Calu3 (cell line): ENCODE measurements around the gene SETD2. TPM values are rescaled to one million over a fixed set of nuclear protein-coding genes. Genes with fewer than 3 reads are reported as not detected.

Experiments used
- BruUV-seq: library from RNA; stranded (reverse); fragments of 400-500 nt; replicated peaks from 2 replicates; lab custom pipeline; 2021; lab: Mats Ljungman, UMichigan
- CTCF ChIA-PET: fragments of 300-600 bp; sonication (Branson Sonifier 250); formaldehyde crosslinking; loops from one replicate; lab custom pipeline; 2022; ENCODE audit warnings: antibody characterized with exemption; lab: Charles Lee
- DNase-seq: peaks from one replicate; pipeline ENCODE4 v3.0.0; 2022
- H3K27ac Mint-ChIP-seq: one replicate; pipeline ENCODE4 v1.8.0; 2022; ENCODE audit warnings: mixed read lengths; ENCODE audit not compliant: unreplicated experiment
- H3K27me3 Mint-ChIP-seq: one replicate; pipeline ENCODE4 v1.8.0; 2022; ENCODE audit warnings: mixed read lengths; ENCODE audit not compliant: unreplicated experiment
- H3K36me3 Mint-ChIP-seq: one replicate; pipeline ENCODE4 v1.8.0; 2022; ENCODE audit warnings: mild to moderate bottlenecking, moderate library complexity, mixed read lengths; ENCODE audit not compliant: insufficient read depth, unreplicated experiment
- H3K4me1 Mint-ChIP-seq: one replicate; pipeline ENCODE4 v1.8.0; 2022; ENCODE audit warnings: mild to moderate bottlenecking, low read depth, mixed read lengths; ENCODE audit not compliant: unreplicated experiment
- H3K4me3 Mint-ChIP-seq: one replicate; pipeline ENCODE4 v1.8.0; 2022; ENCODE audit warnings: mild to moderate bottlenecking, low read depth, moderate library complexity, mixed read lengths; ENCODE audit not compliant: unreplicated experiment
- H3K9me3 Mint-ChIP-seq: one replicate; pipeline ENCODE4 v1.8.0; 2022; ENCODE audit warnings: low read depth, mixed read lengths; ENCODE audit not compliant: unreplicated experiment
- intact Hi-C: fragments of 100-400 bp; cut with micrococcal nuclease; formaldehyde crosslinking; loops from one replicate; pipeline ENCODE4 v1.10.0; 2022; ENCODE audit not compliant: unreplicated experiment
- total RNA-seq: library from RNA; stranded (reverse); gene quantifications from 2 replicates; pipeline ENCODE4 v1.2.3, GENCODE V29; 2022
- TF ChIP-seq, protein P1 (sequence below): fragments of 200-600 bp; IDR thresholded peaks from one replicate; pipeline ENCODE4 v1.8.0; 2022; ENCODE audit warnings: antibody characterized with exemption; ENCODE audit not compliant: unreplicated experiment

Gene SETD2
- total RNA-seq, 1 experiment from 2014 or later: 39.2 TPM

DNA sequence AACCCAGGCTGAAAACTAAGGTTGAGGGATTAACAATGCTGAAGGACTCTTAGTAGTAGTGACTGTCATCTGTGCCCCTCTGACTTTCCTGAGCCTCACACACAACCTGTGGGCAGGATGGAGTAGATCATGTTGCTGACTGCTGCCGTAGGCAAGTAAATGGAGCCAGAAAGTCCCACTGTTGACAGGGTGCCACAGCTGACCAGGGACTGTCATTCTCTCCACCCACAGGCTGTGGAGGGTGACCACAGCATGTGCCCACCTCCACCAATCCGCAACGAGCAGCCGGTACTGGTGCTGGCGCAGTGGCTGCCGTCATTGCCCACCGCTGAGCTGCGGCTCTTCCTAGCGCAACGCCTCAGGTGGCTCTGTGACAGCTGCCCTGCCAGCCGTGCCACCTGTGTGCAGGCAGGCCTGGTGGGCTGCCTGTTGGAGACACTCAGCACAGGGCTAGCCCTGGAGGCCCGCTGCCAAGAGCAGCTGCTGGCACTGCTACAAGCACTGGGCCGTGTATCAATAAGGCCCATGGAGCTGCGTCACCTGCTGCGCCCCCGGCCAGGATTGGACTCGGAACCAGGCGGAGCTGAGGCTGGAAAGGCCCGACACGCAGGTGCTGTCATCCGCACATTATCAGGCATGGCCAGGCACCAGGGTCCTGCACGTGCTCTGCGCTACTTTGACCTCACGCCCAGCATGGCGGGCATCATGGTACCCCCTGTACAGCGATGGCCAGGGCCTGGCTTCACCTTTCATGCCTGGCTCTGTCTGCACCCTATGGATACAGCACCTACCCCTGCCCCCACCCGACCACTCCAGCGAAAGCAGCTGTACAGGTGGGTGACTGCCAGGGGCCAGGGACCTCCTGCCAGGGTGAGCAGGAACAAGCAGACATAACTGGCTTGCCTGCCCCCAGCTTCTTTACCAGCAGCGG is 168.8 kb downstream of the SETD2 start:
- Mint-ChIP-seq H3K27ac (no peak overlapping the region), H3K4me3 (no peak overlapping the region), H3K27me3 (no peaks in the 10 kb centered on the region), H3K9me3 (no peaks in the 10 kb centered on the region), H3K4me1 (peaks cover 6% of the 10 kb centered on the region), H3K36me3 (peaks cover 53% of the 10 kb centered on the region)
- DNase-seq: no peak
- TF ChIP-seq, protein P1, sequence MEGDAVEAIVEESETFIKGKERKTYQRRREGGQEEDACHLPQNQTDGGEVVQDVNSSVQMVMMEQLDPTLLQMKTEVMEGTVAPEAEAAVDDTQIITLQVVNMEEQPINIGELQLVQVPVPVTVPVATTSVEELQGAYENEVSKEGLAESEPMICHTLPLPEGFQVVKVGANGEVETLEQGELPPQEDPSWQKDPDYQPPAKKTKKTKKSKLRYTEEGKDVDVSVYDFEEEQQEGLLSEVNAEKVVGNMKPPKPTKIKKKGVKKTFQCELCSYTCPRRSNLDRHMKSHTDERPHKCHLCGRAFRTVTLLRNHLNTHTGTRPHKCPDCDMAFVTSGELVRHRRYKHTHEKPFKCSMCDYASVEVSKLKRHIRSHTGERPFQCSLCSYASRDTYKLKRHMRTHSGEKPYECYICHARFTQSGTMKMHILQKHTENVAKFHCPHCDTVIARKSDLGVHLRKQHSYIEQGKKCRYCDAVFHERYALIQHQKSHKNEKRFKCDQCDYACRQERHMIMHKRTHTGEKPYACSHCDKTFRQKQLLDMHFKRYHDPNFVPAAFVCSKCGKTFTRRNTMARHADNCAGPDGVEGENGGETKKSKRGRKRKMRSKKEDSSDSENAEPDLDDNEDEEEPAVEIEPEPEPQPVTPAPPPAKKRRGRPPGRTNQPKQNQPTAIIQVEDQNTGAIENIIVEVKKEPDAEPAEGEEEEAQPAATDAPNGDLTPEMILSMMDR: no peak
- CTCF ChIA-PET: interaction anchor here (0.6 to 0.7 kb wide), 2 partner anchors 13 to 289 kb away, joined by 3 to 4 read pairs; no protein-coding TSS in a partner anchor
- BruUV-seq: no TSS peak
- intact Hi-C loops: loop anchor here (5.0 kb wide), 1 partner anchor 73 kb away; no protein-coding TSS in a partner anchor

DNA sequence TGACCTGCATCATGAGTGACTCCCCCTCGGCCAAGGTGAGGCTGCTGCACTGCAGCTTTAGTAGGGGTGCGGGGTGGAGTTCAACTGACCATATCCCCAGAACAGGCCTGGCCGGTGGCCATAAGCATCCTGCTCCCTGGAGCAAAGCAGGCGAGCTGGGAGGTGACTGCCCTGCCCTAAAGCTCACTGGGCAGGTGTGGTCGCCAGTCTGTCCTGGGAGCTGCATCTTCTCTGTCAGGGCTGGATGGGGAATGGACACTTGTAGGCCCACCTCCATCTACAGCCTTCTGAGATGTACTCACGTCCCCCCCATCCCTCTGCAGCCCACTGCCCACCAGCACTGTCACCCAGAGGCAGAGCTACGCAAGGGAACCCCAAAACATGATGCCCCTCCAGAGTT is 169.9 kb downstream of the SETD2 start:
- BruUV-seq: no TSS peak
- CTCF ChIA-PET: interaction anchor here (1.0 to 2.7 kb wide), 2 partner anchors 12 to 13 kb away, joined by 3 to 8 read pairs; no protein-coding TSS in a partner anchor
- H3K36me3 Mint-ChIP-seq: peaks cover 56% of the 10 kb centered on the region
- intact Hi-C loops: no loop called here
- no peaks in the 10 kb centered on the region for H3K9me3 Mint-ChIP-seq
- no peak for DNase-seq
- TF ChIP-seq, protein P1: no peak
- H3K4me1 Mint-ChIP-seq: peaks cover 9% of the 10 kb centered on the region
- H3K27ac Mint-ChIP-seq: no peak overlapping the region
- no peaks in the 10 kb centered on the region for H3K27me3 Mint-ChIP-seq
- H3K4me3 Mint-ChIP-seq: no peak overlapping the region

DNA sequence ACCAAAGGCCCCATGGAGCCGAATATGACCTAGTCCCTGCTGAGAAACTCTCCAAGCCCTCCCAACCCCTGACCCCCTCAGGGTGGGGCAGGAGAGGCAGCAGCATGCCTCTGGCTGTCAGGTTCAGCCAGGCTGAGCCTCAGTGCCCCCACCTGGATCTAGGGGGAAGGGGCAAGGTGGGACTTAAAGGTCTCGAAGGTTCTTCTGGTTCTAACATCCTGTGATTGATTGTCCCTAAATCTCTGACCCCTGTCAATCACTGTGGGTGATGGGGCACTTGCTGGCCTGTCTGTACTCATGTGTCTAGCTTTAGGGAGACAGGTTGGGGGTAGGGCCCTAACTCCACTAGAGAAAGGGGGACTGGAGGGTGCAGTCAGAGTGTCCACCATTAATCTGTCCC is 170.6 kb downstream of the SETD2 start:
- intact Hi-C loops: no loop called here
- H3K9me3 Mint-ChIP-seq: no peaks in the 10 kb centered on the region
- TF ChIP-seq, protein P1: no peak
- no peak for DNase-seq
- H3K27me3 Mint-ChIP-seq: no peaks in the 10 kb centered on the region
- no TSS peak for BruUV-seq
- H3K4me1 Mint-ChIP-seq: peaks cover 9% of the 10 kb centered on the region
- CTCF ChIA-PET: interaction anchor here (1.0 to 2.7 kb wide), 2 partner anchors 11 to 13 kb away, joined by 3 to 8 read pairs; no protein-coding TSS in a partner anchor
- peaks cover 49% of the 10 kb centered on the region for H3K36me3 Mint-ChIP-seq
- no peak overlapping the region for H3K27ac Mint-ChIP-seq
- H3K4me3 Mint-ChIP-seq: no peak overlapping the region

DNA sequence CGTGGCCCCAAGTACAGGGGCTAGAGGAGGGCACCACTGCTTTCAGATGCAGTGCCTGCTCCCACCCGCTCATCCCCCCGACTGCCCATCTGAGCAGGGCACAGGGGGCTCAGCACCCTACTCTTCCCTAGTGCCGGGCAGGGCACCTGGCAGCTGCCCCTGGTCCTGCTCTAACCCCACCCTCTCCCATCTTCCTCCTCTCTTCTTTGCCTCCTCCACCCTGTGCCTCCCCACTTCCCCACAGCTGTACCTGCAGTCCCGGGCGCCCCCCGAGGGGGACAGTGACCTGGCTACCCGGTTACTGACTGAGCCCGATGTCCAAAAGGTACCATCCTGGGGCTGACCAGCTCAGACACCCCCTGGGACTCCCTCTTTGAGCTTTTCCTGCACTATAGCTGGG is 171.7 kb downstream of the SETD2 start:
- Mint-ChIP-seq H3K36me3 (peaks cover 40% of the 10 kb centered on the region), H3K27ac (no peak overlapping the region), H3K4me3 (no peak overlapping the region), H3K9me3 (no peaks in the 10 kb centered on the region), H3K4me1 (peaks cover 9% of the 10 kb centered on the region), H3K27me3 (no peaks in the 10 kb centered on the region)
- intact Hi-C loops: no loop called here
- CTCF ChIA-PET: interaction anchor here (2.7 kb wide), 1 partner anchor 10 kb away, joined by 8 read pairs; no protein-coding TSS in a partner anchor
- BruUV-seq: no TSS peak
- TF ChIP-seq, protein P1: no peak
- no peak for DNase-seq
